ENCODE data around the gene PA2G4.
A peak's percentile ranks its signal among the peaks of the same experiment; 100 is the strongest.
"Not testable (repeated sequence)": the region's sequence is repeated elsewhere in the genome, so short reads cannot be mapped to it uniquely, and the experiment has no call there.

The PA2G4 gene

GRCh38 chr12:56110571-56110970 is 6.2 kb downstream of the PA2G4 start:
- Histone ChIP-seq H3K27me3 (ENCODE audit: control insufficient read depth in 1 of 2, insufficient read depth in 2 of 2, low read length in 2 of 2) (no peaks in the 10 kb centered on the region), H3K9me3 (ENCODE audit: control insufficient read depth in 1 of 2, low read length in 2 of 2) (no peaks in the 10 kb centered on the region), H3K4me3 (ENCODE audit: low read depth in 1 of 2, low read length in 2 of 2) (no peak overlapping the region), H3K27ac (ENCODE audit: low read depth, low read length) (no peak overlapping the region), H3K4me1 (ENCODE audit: control insufficient read depth in 1 of 2, insufficient read depth in 2 of 2, low read length in 2 of 2) (peaks cover 10 to 12% of the 10 kb centered on the region in 2 donors), H3K36me3 (ENCODE audit: control insufficient read depth in 1 of 2, insufficient read depth in 2 of 2, low read length in 2 of 2) (peaks cover 41 to 77% of the 10 kb centered on the region in 2 donors), H3K9ac (ENCODE audit: low read depth in 1 of 2, low read length in 2 of 2) (no peak overlapping the region)

GRCh38 chr12:56114084-56114483 is 9.7 kb downstream of the PA2G4 start:
- Histone ChIP-seq H3K9ac (ENCODE audit: low read depth in 1 of 2, low read length in 2 of 2) (no peak overlapping the region), H3K27ac (ENCODE audit: low read depth, low read length) (no peak overlapping the region), H3K27me3 (ENCODE audit: control insufficient read depth in 1 of 2, insufficient read depth in 2 of 2, low read length in 2 of 2) (no peaks in the 10 kb centered on the region), H3K4me1 (ENCODE audit: control insufficient read depth in 1 of 2, insufficient read depth in 2 of 2, low read length in 2 of 2) (peaks cover 7 to 12% of the 10 kb centered on the region in 2 donors), H3K9me3 (ENCODE audit: control insufficient read depth in 1 of 2, low read length in 2 of 2) (no peaks in the 10 kb centered on the region), H3K4me3 (ENCODE audit: low read depth in 1 of 2, low read length in 2 of 2) (no peak overlapping the region), H3K36me3 (ENCODE audit: control insufficient read depth in 1 of 2, insufficient read depth in 2 of 2, low read length in 2 of 2) (peaks cover 28 to 56% of the 10 kb centered on the region in 2 donors)

- H3K9me3 ChIP-seq (ENCODE audit: control insufficient read depth in 1 of 2, low read length in 2 of 2), result no peaks in the 10 kb centered on the region
- H3K4me3 ChIP-seq (ENCODE audit: low read depth in 1 of 2, low read length in 2 of 2), result peak overlapping the region; percentile 90 to 91
- peak overlapping the region; percentile 64 for H3K27ac ChIP-seq (ENCODE audit: low read depth, low read length)
- no peaks in the 10 kb centered on the region for H3K27me3 ChIP-seq (ENCODE audit: control insufficient read depth in 1 of 2, insufficient read depth in 2 of 2, low read length in 2 of 2)
- H3K36me3 ChIP-seq (ENCODE audit: control insufficient read depth in 1 of 2, insufficient read depth in 2 of 2, low read length in 2 of 2), result peaks cover 21 to 43% of the 10 kb centered on the region in 2 donors
- peaks cover 19 to 20% of the 10 kb centered on the region in 2 donors for H3K4me1 ChIP-seq (ENCODE audit: control insufficient read depth in 1 of 2, insufficient read depth in 2 of 2, low read length in 2 of 2)
- peak overlapping the region; percentile 89 to 92 for H3K9ac ChIP-seq (ENCODE audit: low read depth in 1 of 2, low read length in 2 of 2)
Measured at GRCh38 chr12:56115329-56115728, 11.0 kb downstream of the PA2G4 start.

GRCh38 chr12:56116267-56117081 is 12.1 kb downstream of the PA2G4 start, which contains the start of gene RPL41:
TSS of gene RPL41 (plus strand) at chr12:56116633.
- Histone ChIP-seq H3K9ac (ENCODE audit: low read depth in 1 of 2, low read length in 2 of 2) (peak within 1 kb of the TSS; percentile 89 to 92), H3K4me3 (ENCODE audit: low read depth in 1 of 2, low read length in 2 of 2) (peak within 1 kb of the TSS; percentile 90 to 91), H3K27ac (ENCODE audit: low read depth, low read length) (peak within 1 kb of the TSS; percentile 91), H3K36me3 (ENCODE audit: control insufficient read depth in 1 of 2, insufficient read depth in 2 of 2, low read length in 2 of 2) (peaks cover 10 to 42% of the 10 kb centered on the region in 2 donors), H3K27me3 (ENCODE audit: control insufficient read depth in 1 of 2, insufficient read depth in 2 of 2, low read length in 2 of 2) (no peaks in the 10 kb centered on the region), H3K4me1 (ENCODE audit: control insufficient read depth in 1 of 2, insufficient read depth in 2 of 2, low read length in 2 of 2) (peaks cover 19 to 20% of the 10 kb centered on the region in 2 donors), H3K9me3 (ENCODE audit: control insufficient read depth in 1 of 2, low read length in 2 of 2) (no peaks in the 10 kb centered on the region)

GRCh38 chr12:56117082-56117706 is 12.8 kb downstream of the PA2G4 start:
- Histone ChIP-seq H3K27ac (ENCODE audit: low read depth, low read length) (peak overlapping the region; percentile 91), H3K4me1 (ENCODE audit: control insufficient read depth in 1 of 2, insufficient read depth in 2 of 2, low read length in 2 of 2) (peaks cover 19 to 20% of the 10 kb centered on the region in 2 donors), H3K9ac (ENCODE audit: low read depth in 1 of 2, low read length in 2 of 2) (peak overlapping the region; percentile 89 to 92), H3K4me3 (ENCODE audit: low read depth in 1 of 2, low read length in 2 of 2) (peak overlapping the region; percentile 90 to 91), H3K36me3 (ENCODE audit: control insufficient read depth in 1 of 2, insufficient read depth in 2 of 2, low read length in 2 of 2) (peaks cover 8 to 44% of the 10 kb centered on the region in 2 donors)
- not testable (repeated sequence) for H3K27me3 ChIP-seq (ENCODE audit: control insufficient read depth in 1 of 2, insufficient read depth in 2 of 2, low read length in 2 of 2); H3K9me3 ChIP-seq (ENCODE audit: control insufficient read depth in 1 of 2, low read length in 2 of 2)

GRCh38 chr12:56117778-56118687 is 13.7 kb downstream of the PA2G4 start, which contains the start of gene ZC3H10:
TSS of gene ZC3H10 (plus strand) at chr12:56118266. CDS start at chr12:56120563, 2,297 bp downstream.
- no peaks in the 10 kb centered on the region for H3K9me3 ChIP-seq (ENCODE audit: control insufficient read depth in 1 of 2, low read length in 2 of 2)
- H3K9ac ChIP-seq (ENCODE audit: low read depth in 1 of 2, low read length in 2 of 2), result peak within 1 kb of the TSS; percentile 92 to 93
- H3K36me3 ChIP-seq (ENCODE audit: control insufficient read depth in 1 of 2, insufficient read depth in 2 of 2, low read length in 2 of 2), result peaks cover 4 to 40% of the 10 kb centered on the region in 2 donors
- peak within 1 kb of the TSS; percentile 92 for H3K27ac ChIP-seq (ENCODE audit: low read depth, low read length)
- no peaks in the 10 kb centered on the region for H3K27me3 ChIP-seq (ENCODE audit: control insufficient read depth in 1 of 2, insufficient read depth in 2 of 2, low read length in 2 of 2)
- H3K4me1 ChIP-seq (ENCODE audit: control insufficient read depth in 1 of 2, insufficient read depth in 2 of 2, low read length in 2 of 2), result peaks cover 19 to 20% of the 10 kb centered on the region in 2 donors
- peak within 1 kb of the TSS; percentile 90 to 91 for H3K4me3 ChIP-seq (ENCODE audit: low read depth in 1 of 2, low read length in 2 of 2)

- H3K36me3 ChIP-seq (ENCODE audit: control insufficient read depth in 1 of 2, insufficient read depth in 2 of 2, low read length in 2 of 2), result peaks cover under 1 to 32% of the 10 kb centered on the region in 2 donors
- H3K4me1 ChIP-seq (ENCODE audit: control insufficient read depth in 1 of 2, insufficient read depth in 2 of 2, low read length in 2 of 2), result peaks cover 19 to 20% of the 10 kb centered on the region in 2 donors
- no peaks in the 10 kb centered on the region for H3K27me3 ChIP-seq (ENCODE audit: control insufficient read depth in 1 of 2, insufficient read depth in 2 of 2, low read length in 2 of 2)
- H3K4me3 ChIP-seq (ENCODE audit: low read depth in 1 of 2, low read length in 2 of 2), result peak overlapping the region; percentile 77 to 90
- H3K9me3 ChIP-seq (ENCODE audit: control insufficient read depth in 1 of 2, low read length in 2 of 2), result no peaks in the 10 kb centered on the region
- peak overlapping the region; percentile 92 to 93 for H3K9ac ChIP-seq (ENCODE audit: low read depth in 1 of 2, low read length in 2 of 2)
- H3K27ac ChIP-seq (ENCODE audit: low read depth, low read length), result peak overlapping the region; percentile 92
Measured at GRCh38 chr12:56118688-56119357, 14.5 kb downstream of the PA2G4 start.

- H3K9ac ChIP-seq (ENCODE audit: low read depth in 1 of 2, low read length in 2 of 2), result peak overlapping the region in 1 of 2 donors; percentile 93
- peaks cover 19 to 20% of the 10 kb centered on the region in 2 donors for H3K4me1 ChIP-seq (ENCODE audit: control insufficient read depth in 1 of 2, insufficient read depth in 2 of 2, low read length in 2 of 2)
- H3K9me3 ChIP-seq (ENCODE audit: control insufficient read depth in 1 of 2, low read length in 2 of 2), result no peaks in the 10 kb centered on the region
- H3K27me3 ChIP-seq (ENCODE audit: control insufficient read depth in 1 of 2, insufficient read depth in 2 of 2, low read length in 2 of 2), result no peaks in the 10 kb centered on the region
- peaks cover 0 to 26% of the 10 kb centered on the region in 2 donors for H3K36me3 ChIP-seq (ENCODE audit: control insufficient read depth in 1 of 2, insufficient read depth in 2 of 2, low read length in 2 of 2)
- H3K4me3 ChIP-seq (ENCODE audit: low read depth in 1 of 2, low read length in 2 of 2), result peak overlapping the region in 1 of 2 donors; percentile 90
- peak overlapping the region; percentile 92 for H3K27ac ChIP-seq (ENCODE audit: low read depth, low read length)
Measured at GRCh38 chr12:56119361-56119796, 15.0 kb downstream of the PA2G4 start.

GRCh38 chr12:56120158-56120846 is 15.9 kb downstream of the PA2G4 start:
- Histone ChIP-seq H3K4me3 (ENCODE audit: low read depth in 1 of 2, low read length in 2 of 2) (no peak overlapping the region), H3K27ac (ENCODE audit: low read depth, low read length) (no peak overlapping the region), H3K36me3 (ENCODE audit: control insufficient read depth in 1 of 2, insufficient read depth in 2 of 2, low read length in 2 of 2) (peaks cover 0 to 26% of the 10 kb centered on the region in 2 donors), H3K9me3 (ENCODE audit: control insufficient read depth in 1 of 2, low read length in 2 of 2) (no peaks in the 10 kb centered on the region), H3K27me3 (ENCODE audit: control insufficient read depth in 1 of 2, insufficient read depth in 2 of 2, low read length in 2 of 2) (no peaks in the 10 kb centered on the region), H3K9ac (ENCODE audit: low read depth in 1 of 2, low read length in 2 of 2) (peak overlapping the region in 1 of 2 donors; percentile 93), H3K4me1 (ENCODE audit: control insufficient read depth in 1 of 2, insufficient read depth in 2 of 2, low read length in 2 of 2) (peaks cover 18 to 21% of the 10 kb centered on the region in 2 donors)
